Duodenal mucosa (tissue), 2 donors: ENCODE results near the gene VIPAS39.
"Not testable (repeated sequence)": the region's sequence is repeated elsewhere in the genome, so short reads cannot be mapped to it uniquely, and the experiment has no call there.

Experiments
- H3K27ac ChIP-seq: one replicate; pipeline ENCODE4 v1.7.0; 2013; ENCODE audit warnings: low read depth, low read length
- H3K27me3 ChIP-seq, 2 donors: one replicate each; pipeline ENCODE4 v1.7.0; 2013; ENCODE audit warnings: low read length in 2 of 2, control low read depth in 1 of 2; ENCODE audit not compliant: insufficient read depth in 2 of 2, control insufficient read depth in 1 of 2
- H3K36me3 ChIP-seq, 2 donors: one replicate each; pipeline ENCODE4 v1.7.0; 2013; ENCODE audit warnings: low read length in 2 of 2, control low read depth in 1 of 2; ENCODE audit not compliant: insufficient read depth in 2 of 2, control insufficient read depth in 1 of 2
- H3K4me1 ChIP-seq, 2 donors: one replicate each; pipeline ENCODE4 v1.7.0; 2013; ENCODE audit warnings: low read length in 2 of 2, control low read depth in 1 of 2; ENCODE audit not compliant: insufficient read depth in 2 of 2, control insufficient read depth in 1 of 2
- H3K4me3 ChIP-seq, 2 donors: one replicate each; pipeline ENCODE4 v1.7.0; 2013; ENCODE audit warnings: low read length in 2 of 2, low read depth in 1 of 2
- H3K9ac ChIP-seq, 2 donors: one replicate each; pipeline ENCODE4 v1.7.0; 2013; ENCODE audit warnings: low read length in 2 of 2, low read depth in 1 of 2
- H3K9me3 ChIP-seq, 2 donors: one replicate each; pipeline ENCODE4 v1.7.0; 2013; ENCODE audit warnings: low read length in 2 of 2, control low read depth in 1 of 2; ENCODE audit not compliant: control insufficient read depth in 1 of 2

VIPAS39 gene

DNA sequence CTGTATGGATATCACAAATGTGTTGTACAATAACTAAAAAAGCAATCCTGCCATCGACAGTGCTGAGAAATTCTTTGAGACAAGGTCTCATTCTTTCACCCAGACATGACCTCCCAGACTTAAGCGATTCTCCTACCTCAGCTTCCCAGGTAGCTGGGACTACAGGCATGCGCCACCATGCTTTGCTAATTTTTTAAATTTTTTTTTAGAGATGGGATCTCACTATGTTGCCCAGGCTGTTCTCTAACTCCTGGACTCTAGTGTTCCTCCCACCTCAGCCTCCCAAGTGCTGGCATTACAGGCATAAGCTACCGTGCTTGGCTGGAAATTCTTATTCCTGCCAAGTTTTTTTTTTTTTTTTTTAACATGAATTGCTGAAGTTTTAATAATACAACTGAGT is 17.5 kb downstream of the VIPAS39 start:
- H3K27ac ChIP-seq: no peak overlapping the region
- peaks cover 39 to 66% of the 10 kb centered on the region in 2 donors for H3K36me3 ChIP-seq
- H3K9ac ChIP-seq: no peak overlapping the region
- no peaks in the 10 kb centered on the region for H3K9me3 ChIP-seq
- no peaks in the 10 kb centered on the region for H3K4me1 ChIP-seq
- H3K4me3 ChIP-seq: no peak overlapping the region
- H3K27me3 ChIP-seq: no peaks in the 10 kb centered on the region

DNA sequence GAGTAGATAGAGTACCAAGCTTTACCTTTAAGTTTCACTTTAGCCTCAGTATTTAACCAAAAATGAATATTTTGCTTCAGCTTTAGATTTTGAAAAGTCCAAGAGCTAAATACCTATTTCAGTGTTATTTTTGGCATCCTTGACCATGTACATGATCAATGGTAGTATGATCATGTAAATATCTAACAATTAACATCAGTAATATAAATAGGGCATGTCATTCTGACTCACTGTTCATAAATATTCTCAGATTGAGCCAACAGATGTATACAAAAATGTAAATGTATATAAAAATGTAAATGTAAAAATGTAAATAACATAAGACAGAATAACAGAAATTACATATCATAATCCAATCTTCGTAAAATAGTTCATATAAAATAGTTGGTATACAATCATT is 18.8 kb downstream of the VIPAS39 start:
- Histone ChIP-seq H3K9ac (no peak overlapping the region), H3K36me3 (peaks cover 42 to 71% of the 10 kb centered on the region in 2 donors), H3K4me3 (no peak overlapping the region), H3K9me3 (no peaks in the 10 kb centered on the region), H3K27me3 (no peaks in the 10 kb centered on the region), H3K4me1 (no peaks in the 10 kb centered on the region), H3K27ac (no peak overlapping the region)

DNA sequence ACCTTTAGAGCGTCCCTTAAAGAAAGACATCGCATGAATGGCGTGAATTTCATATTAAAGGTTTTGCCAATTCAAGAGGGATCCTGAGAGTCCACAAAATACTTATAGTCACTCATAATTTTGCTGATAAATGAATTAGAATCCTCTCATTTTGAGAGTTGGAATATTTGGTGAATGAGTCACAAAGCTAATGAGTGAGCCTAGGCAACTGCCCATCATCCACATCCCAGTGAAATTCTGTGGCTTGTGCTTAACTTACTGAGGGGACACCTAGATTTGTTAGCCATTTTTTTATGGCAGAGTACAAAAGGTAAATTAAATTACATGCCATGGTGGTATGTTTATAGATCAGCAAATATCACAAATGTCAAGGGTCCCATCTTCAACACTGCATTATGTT is 21.4 kb downstream of the VIPAS39 start:
- no peak overlapping the region for H3K27ac ChIP-seq
- H3K4me3 ChIP-seq: no peak overlapping the region
- no peaks in the 10 kb centered on the region for H3K4me1 ChIP-seq
- no peaks in the 10 kb centered on the region for H3K27me3 ChIP-seq
- no peak overlapping the region for H3K9ac ChIP-seq
- peaks cover 20 to 64% of the 10 kb centered on the region in 2 donors for H3K36me3 ChIP-seq
- H3K9me3 ChIP-seq: no peaks in the 10 kb centered on the region

DNA sequence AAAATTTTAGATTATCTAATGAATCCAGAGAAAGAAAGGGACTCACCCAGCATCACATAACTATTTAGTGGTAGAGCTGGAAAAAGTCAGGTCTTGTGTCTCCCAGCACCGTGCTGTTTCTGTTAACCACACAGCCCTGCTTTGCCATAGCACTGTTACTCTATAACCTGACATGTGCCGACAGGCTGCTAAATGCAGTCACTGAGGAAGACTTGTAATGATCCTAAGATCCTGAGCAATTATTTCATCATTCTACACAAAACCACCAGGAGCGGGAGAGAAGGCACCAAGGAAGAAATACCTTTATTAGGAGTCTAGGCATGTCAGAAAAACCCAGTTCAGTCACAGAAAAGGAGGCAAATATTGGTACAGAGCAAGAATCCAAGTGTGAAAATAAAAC is 31.0 kb downstream of the VIPAS39 start:
- H3K27me3 ChIP-seq: no peaks in the 10 kb centered on the region
- peaks cover 57 to 78% of the 10 kb centered on the region in 2 donors for H3K36me3 ChIP-seq
- H3K27ac ChIP-seq: no peak overlapping the region
- no peak overlapping the region for H3K9ac ChIP-seq
- no peaks in the 10 kb centered on the region for H3K4me1 ChIP-seq
- no peaks in the 10 kb centered on the region for H3K9me3 ChIP-seq
- H3K4me3 ChIP-seq: no peak overlapping the region

DNA sequence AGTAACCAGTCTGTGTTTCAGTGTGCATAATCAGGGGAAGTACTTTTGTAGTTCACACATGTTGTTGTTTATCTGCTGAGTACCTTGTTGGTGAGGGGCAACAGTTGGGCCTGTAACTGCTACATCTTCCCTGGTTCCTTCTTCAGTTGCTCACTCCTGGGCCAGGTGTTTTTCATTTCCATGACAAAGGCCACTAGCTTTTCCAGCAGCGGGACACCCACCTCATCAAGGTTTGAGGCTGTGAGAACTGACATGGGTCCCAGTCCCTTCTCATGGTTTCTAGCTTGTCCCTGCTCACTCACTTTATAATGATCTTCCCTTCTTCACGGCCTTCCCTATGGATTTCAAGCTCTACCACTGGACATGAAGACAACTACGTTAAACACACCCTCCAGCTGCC is 32.5 kb downstream of the VIPAS39 start:
- Histone ChIP-seq H3K27me3 (no peaks in the 10 kb centered on the region), H3K4me1 (no peaks in the 10 kb centered on the region), H3K4me3 (no peak overlapping the region), H3K9ac (no peak overlapping the region), H3K36me3 (peaks cover 57 to 71% of the 10 kb centered on the region in 2 donors), H3K9me3 (peaks cover under 1 to 6% of the 10 kb centered on the region in 2 donors), H3K27ac (no peak overlapping the region)

DNA sequence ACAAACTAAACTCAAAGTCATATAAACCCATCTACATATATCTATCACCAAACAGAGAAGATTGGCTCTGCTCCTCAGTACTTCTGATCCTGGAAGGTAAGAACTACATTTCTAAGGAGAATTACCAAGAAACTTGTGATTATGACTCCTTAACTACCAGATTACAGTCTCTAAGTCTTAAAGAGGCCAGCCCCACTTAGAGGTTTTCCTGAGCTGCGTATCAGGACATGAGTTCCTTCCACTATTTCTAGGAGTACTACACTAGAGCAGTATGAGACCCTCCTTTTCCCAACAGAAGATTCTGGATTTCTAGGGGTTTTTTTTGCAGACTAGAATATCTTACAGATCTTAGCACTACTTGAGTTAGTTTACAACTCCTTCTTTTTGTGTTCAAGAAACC is 34.0 kb downstream of the VIPAS39 start, which contains the start of gene NOXRED1:
TSS of gene NOXRED1 (minus strand) at position 101 of the 400 bp plus-strand sequence. CDS start 634 bp downstream, outside the sequence.
- no peak within 1 kb of the TSS for H3K27ac ChIP-seq
- no peaks in the 10 kb centered on the region for H3K27me3 ChIP-seq
- H3K4me1 ChIP-seq: no peaks in the 10 kb centered on the region
- H3K4me3 ChIP-seq: no peak within 1 kb of the TSS
- no peak within 1 kb of the TSS for H3K9ac ChIP-seq
- peaks cover 4 to 10% of the 10 kb centered on the region in 2 donors for H3K9me3 ChIP-seq
- peaks cover 43 to 59% of the 10 kb centered on the region in 2 donors for H3K36me3 ChIP-seq

DNA sequence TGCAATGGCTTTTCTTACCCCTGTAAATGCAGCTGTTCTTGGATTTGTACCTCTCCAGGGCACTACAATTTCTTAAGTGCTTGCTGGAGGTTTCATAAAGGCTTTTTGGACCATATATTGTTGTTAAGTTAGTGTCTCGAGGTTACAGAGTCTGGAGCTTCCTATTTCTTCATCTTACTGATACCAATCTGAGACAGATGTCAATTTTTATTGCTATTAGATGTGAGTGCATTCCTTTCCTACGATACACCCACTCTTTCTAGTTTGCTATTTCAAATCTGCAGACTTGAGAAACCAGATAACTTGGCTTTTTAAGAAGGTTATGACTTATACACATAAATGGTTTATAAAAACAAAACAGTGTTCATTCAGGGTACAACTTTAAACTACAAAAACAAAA is 36.2 kb downstream of the VIPAS39 start:
- H3K36me3 ChIP-seq: peaks cover 24 to 37% of the 10 kb centered on the region in 2 donors
- H3K4me3 ChIP-seq: no peak overlapping the region
- H3K27me3 ChIP-seq: no peaks in the 10 kb centered on the region
- no peak overlapping the region for H3K27ac ChIP-seq
- H3K9me3 ChIP-seq: peaks cover 4 to 10% of the 10 kb centered on the region in 2 donors
- no peak overlapping the region for H3K9ac ChIP-seq
- no peaks in the 10 kb centered on the region for H3K4me1 ChIP-seq

DNA sequence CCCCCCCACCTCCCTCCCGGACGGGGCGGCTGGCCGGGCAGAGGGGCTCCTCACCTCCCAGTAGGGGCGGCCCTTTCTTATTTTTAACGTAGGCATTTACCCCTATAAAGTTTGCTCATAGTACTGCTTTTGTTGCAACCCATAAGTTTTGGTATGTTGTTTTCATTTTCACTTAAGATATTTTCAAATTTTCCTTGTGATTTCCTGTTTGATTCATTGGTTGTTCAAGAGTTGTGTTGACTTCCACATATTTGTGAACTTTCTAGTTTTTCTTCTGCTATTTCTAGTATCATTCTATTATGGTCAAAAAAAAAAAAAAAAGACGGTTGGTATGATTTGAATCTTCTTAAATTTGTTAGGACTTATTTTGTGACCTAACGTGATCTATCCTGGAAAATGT is 40.6 kb downstream of the VIPAS39 start:
- Histone ChIP-seq H3K9me3 (peaks cover 4 to 10% of the 10 kb centered on the region in 2 donors), H3K4me1 (no peaks in the 10 kb centered on the region), H3K4me3 (no peak overlapping the region), H3K27ac (no peak overlapping the region), H3K9ac (no peak overlapping the region), H3K36me3 (no peaks in the 10 kb centered on the region), H3K27me3 (no peaks in the 10 kb centered on the region)

DNA sequence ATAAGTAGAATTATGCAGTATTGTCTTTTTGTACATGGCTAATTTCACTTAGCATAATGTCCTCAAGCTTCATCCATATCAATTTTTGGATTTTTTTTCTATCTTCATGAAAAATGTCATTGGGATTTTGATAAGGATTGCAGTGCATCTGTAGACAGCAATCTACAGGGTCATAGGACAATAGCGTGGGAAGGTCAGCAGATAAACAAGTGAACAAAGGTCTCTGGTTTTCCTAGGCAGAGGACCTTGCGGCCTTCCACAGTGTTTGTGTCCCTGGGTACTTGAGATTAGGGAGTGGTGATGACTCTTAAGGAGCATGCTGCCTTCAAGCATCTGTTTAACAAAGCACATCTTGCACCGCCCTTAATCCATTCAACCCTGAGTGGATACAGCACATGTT is 41.3 kb downstream of the VIPAS39 start:
- not testable (repeated sequence) for H3K9ac ChIP-seq, H3K4me1 ChIP-seq, H3K36me3 ChIP-seq, H3K4me3 ChIP-seq, H3K27me3 ChIP-seq, H3K27ac ChIP-seq
- peaks cover 4 to 10% of the 10 kb centered on the region in 2 donors for H3K9me3 ChIP-seq

DNA sequence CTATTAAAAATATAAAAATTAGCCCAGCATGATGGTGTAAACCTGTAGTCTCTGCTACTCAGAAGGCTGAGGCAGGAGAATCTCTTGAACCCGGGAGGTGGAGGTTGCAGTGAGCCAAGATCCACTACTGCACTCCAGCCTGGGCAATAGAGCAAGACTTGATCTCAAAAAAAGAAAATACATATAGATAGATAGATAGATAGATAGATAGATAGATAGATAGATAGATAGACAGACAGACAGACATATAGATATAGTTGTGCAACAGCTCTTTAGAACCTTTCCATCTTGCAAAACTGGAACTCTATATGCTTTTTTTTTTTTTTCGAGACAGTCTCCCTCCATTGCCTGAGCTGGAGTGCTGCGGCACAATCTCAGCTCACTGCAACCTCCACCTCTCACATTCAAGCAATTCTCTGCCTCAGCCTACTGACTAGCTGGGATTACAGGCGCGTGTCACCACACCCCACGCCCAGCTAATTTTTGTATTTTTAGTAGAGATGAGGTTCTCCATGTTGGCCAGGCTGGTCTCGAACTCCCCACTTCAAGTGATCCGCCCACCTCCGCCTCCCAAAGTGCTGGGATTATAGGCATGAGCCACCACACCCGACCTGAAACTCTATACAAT is 41.9 kb downstream of the VIPAS39 start:
- H3K4me1 ChIP-seq, H3K27me3 ChIP-seq, H3K4me3 ChIP-seq, H3K9me3 ChIP-seq, H3K27ac ChIP-seq, H3K36me3 ChIP-seq, H3K9ac ChIP-seq: not testable (repeated sequence)
